Mesendoderm (in vitro differentiated cells): ENCODE data around the gene FAAH.

Source experiments
- DNase-seq: peaks from one replicate; pipeline ENCODE4 v3.0.0; 2013
- H2AK5ac ChIP-seq: 2 replicates; pipeline ENCODE4 v1.6.1; 2013; ENCODE audit warnings: low read length, inconsistent platforms
- H2BK120ac ChIP-seq: 2 replicates; pipeline ENCODE4 v1.6.1; 2013; ENCODE audit warnings: low read depth, mild to moderate bottlenecking, low read length, moderate library complexity, mixed read lengths
- H2BK15ac ChIP-seq: replicated peaks from 2 replicates; pipeline ENCODE4 v1.6.1; 2013; ENCODE audit warnings: low read depth, mild to moderate bottlenecking, moderate library complexity
- H2BK5ac ChIP-seq: 2 replicates; pipeline ENCODE4 v1.6.1; 2013; ENCODE audit warnings: low read length, inconsistent platforms
- H3K18ac ChIP-seq: 2 replicates; pipeline ENCODE4 v1.6.1; 2013; ENCODE audit warnings: mild to moderate bottlenecking, low read length, mixed read lengths
- H3K23ac ChIP-seq: one replicate; pipeline ENCODE4 v1.6.1; 2013; ENCODE audit warnings: low read length
- H3K27ac ChIP-seq: 2 replicates; pipeline ENCODE4 v1.5.1; 2013; ENCODE audit warnings: low read depth, mild to moderate bottlenecking, inconsistent platforms, low read length, moderate library complexity
- H3K27me3 ChIP-seq: 2 replicates; pipeline ENCODE4 v1.6.1; 2013; ENCODE audit warnings: low read length, control low read depth, mild to moderate bottlenecking, inconsistent platforms; ENCODE audit not compliant: insufficient read depth, poor library complexity
- H3K36me3 ChIP-seq: 2 replicates; pipeline ENCODE4 v1.6.1; 2013; ENCODE audit warnings: low read length, inconsistent platforms; ENCODE audit not compliant: control insufficient read depth, insufficient read depth
- H3K4ac ChIP-seq: one replicate; pipeline ENCODE4 v1.6.1; 2013; ENCODE audit warnings: low read depth, mild to moderate bottlenecking, low read length, moderate library complexity
- H3K4me1 ChIP-seq: 2 replicates; pipeline ENCODE4 v1.6.1; 2013; ENCODE audit warnings: low read depth, low read length, inconsistent platforms; ENCODE audit not compliant: control insufficient read depth
- H3K4me2 ChIP-seq: 2 replicates; pipeline ENCODE4 v1.6.1; 2013; ENCODE audit warnings: low read length
- H3K4me3 ChIP-seq: 2 replicates; pipeline ENCODE4 v1.5.1; 2013; ENCODE audit warnings: mild to moderate bottlenecking, low read length
- H3K56ac ChIP-seq: one replicate; pipeline ENCODE4 v1.6.1; 2013; ENCODE audit warnings: low read length
- H3K79me1 ChIP-seq: 2 replicates; pipeline ENCODE4 v1.6.1; 2013; ENCODE audit warnings: low read length, inconsistent platforms
- H3K79me2 ChIP-seq: 2 replicates; pipeline ENCODE4 v1.6.1; 2013; ENCODE audit warnings: mild to moderate bottlenecking, low read length; ENCODE audit not compliant: control insufficient read depth, insufficient read depth
- H3K9ac ChIP-seq: 2 replicates; pipeline ENCODE4 v1.6.1; 2013; ENCODE audit warnings: low read length, inconsistent platforms
- H4K5ac ChIP-seq: one replicate; pipeline ENCODE4 v1.6.1; 2013; ENCODE audit warnings: low read length
- H4K8ac ChIP-seq: one replicate; pipeline ENCODE4 v1.6.1; 2013; ENCODE audit warnings: low read depth, mild to moderate bottlenecking, control low read depth, low read length, moderate library complexity
- WGBS: extraction: QIAGEN DNeasy Blood & Tissue Kit; methylation state at CpG from one replicate; pipeline ENCODE4 v1.1.7; 2013; ENCODE audit warnings: low lambda C conversion rate, missing lambda C conversion rate; ENCODE audit not compliant: insufficient coverage; ENCODE audit errors: extremely low coverage; 5-methylcytosine and 5-hydroxymethylcytosine counted together

The FAAH gene

GRCh38 chr1:46425726-46426125 lies 31.6 kb downstream of the FAAH start:
- Histone ChIP-seq H3K4ac (no peak overlapping the region), H3K27me3 (no peaks in the 10 kb centered on the region), H3K36me3 (no peaks in the 10 kb centered on the region), H4K5ac (no peak overlapping the region), H3K4me2 (no peak overlapping the region), H3K4me3 (no peak overlapping the region), H3K18ac (no peak overlapping the region), H2BK5ac (no peak overlapping the region), H3K56ac (no peak overlapping the region), H3K27ac (no peak overlapping the region), H3K23ac (no peak overlapping the region), H4K8ac (no peak overlapping the region), H2BK120ac (no peak overlapping the region), H3K79me2 (no peaks in the 10 kb centered on the region), H3K79me1 (no peaks in the 10 kb centered on the region), H2AK5ac (no peak overlapping the region), H2BK15ac (no peak overlapping the region), H3K4me1 (no peaks in the 10 kb centered on the region), H3K9ac (no peak overlapping the region)
- DNase-seq = no peak
- no CpG with 5 or more reads among the region's 4 CpGs for WGBS

GRCh38 chr1:46427541-46427940 lies 33.4 kb downstream of the FAAH start:
- H3K56ac ChIP-seq = no peak overlapping the region
- no peaks in the 10 kb centered on the region for H3K79me1 ChIP-seq
- no peak overlapping the region for H4K8ac ChIP-seq
- WGBS = no CpG with 5 or more reads among the region's 2 CpGs
- H3K23ac ChIP-seq = no peak overlapping the region
- H3K18ac ChIP-seq = no peak overlapping the region
- no peaks in the 10 kb centered on the region for H3K27me3 ChIP-seq
- H3K4ac ChIP-seq = no peak overlapping the region
- no peaks in the 10 kb centered on the region for H3K4me1 ChIP-seq
- H2AK5ac ChIP-seq = no peak overlapping the region
- H2BK15ac ChIP-seq = no peak overlapping the region
- H2BK5ac ChIP-seq = no peak overlapping the region
- no peak overlapping the region for H3K27ac ChIP-seq
- H2BK120ac ChIP-seq = no peak overlapping the region
- no peak for DNase-seq
- no peak overlapping the region for H3K4me2 ChIP-seq
- no peak overlapping the region for H3K4me3 ChIP-seq
- H4K5ac ChIP-seq = no peak overlapping the region
- H3K9ac ChIP-seq = no peak overlapping the region
- H3K79me2 ChIP-seq = no peaks in the 10 kb centered on the region
- H3K36me3 ChIP-seq = no peaks in the 10 kb centered on the region

- no peak overlapping the region for H2AK5ac ChIP-seq
- H3K36me3 ChIP-seq = no peaks in the 10 kb centered on the region
- no peak overlapping the region for H3K23ac ChIP-seq
- H2BK120ac ChIP-seq = no peak overlapping the region
- H3K27ac ChIP-seq = no peak overlapping the region
- H4K8ac ChIP-seq = no peak overlapping the region
- no peak overlapping the region for H3K4me2 ChIP-seq
- no peak overlapping the region for H3K56ac ChIP-seq
- H3K79me2 ChIP-seq = no peaks in the 10 kb centered on the region
- no CpG with 5 or more reads among the region's 1 CpG for WGBS
- H2BK5ac ChIP-seq = no peak overlapping the region
- H2BK15ac ChIP-seq = no peak overlapping the region
- H3K27me3 ChIP-seq = no peaks in the 10 kb centered on the region
- no peaks in the 10 kb centered on the region for H3K4me1 ChIP-seq
- DNase-seq = no peak
- no peak overlapping the region for H4K5ac ChIP-seq
- H3K4ac ChIP-seq = no peak overlapping the region
- H3K9ac ChIP-seq = no peak overlapping the region
- H3K79me1 ChIP-seq = no peaks in the 10 kb centered on the region
- H3K4me3 ChIP-seq = no peak overlapping the region
- H3K18ac ChIP-seq = no peak overlapping the region
Measured at GRCh38 chr1:46429436-46429835, 35.3 kb downstream of the FAAH start.

- no peak overlapping the region for H3K4me2 ChIP-seq
- H2BK5ac ChIP-seq = no peak overlapping the region
- no peaks in the 10 kb centered on the region for H3K4me1 ChIP-seq
- H3K23ac ChIP-seq = no peak overlapping the region
- H2BK120ac ChIP-seq = no peak overlapping the region
- H4K5ac ChIP-seq = no peak overlapping the region
- H3K9ac ChIP-seq = no peak overlapping the region
- H3K56ac ChIP-seq = no peak overlapping the region
- H3K4me3 ChIP-seq = no peak overlapping the region
- no peak overlapping the region for H2AK5ac ChIP-seq
- H3K36me3 ChIP-seq = no peaks in the 10 kb centered on the region
- H2BK15ac ChIP-seq = no peak overlapping the region
- WGBS = no CpG with 5 or more reads among the region's 6 CpGs
- no peak overlapping the region for H3K27ac ChIP-seq
- H3K79me2 ChIP-seq = no peaks in the 10 kb centered on the region
- no peak overlapping the region for H3K18ac ChIP-seq
- no peaks in the 10 kb centered on the region for H3K79me1 ChIP-seq
- no peak overlapping the region for H4K8ac ChIP-seq
- no peak for DNase-seq
- no peaks in the 10 kb centered on the region for H3K27me3 ChIP-seq
- H3K4ac ChIP-seq = no peak overlapping the region
Measured at GRCh38 chr1:46431695-46432094, 37.6 kb downstream of the FAAH start.

GRCh38 chr1:46432781-46433327 lies 38.7 kb downstream of the FAAH start:
- H3K27me3 ChIP-seq = no peaks in the 10 kb centered on the region
- no peak overlapping the region for H3K56ac ChIP-seq
- no peak overlapping the region for H2BK15ac ChIP-seq
- H3K4me3 ChIP-seq = no peak overlapping the region
- DNase-seq = no peak
- no peaks in the 10 kb centered on the region for H3K79me2 ChIP-seq
- no peak overlapping the region for H3K4ac ChIP-seq
- no peak overlapping the region for H2BK5ac ChIP-seq
- no peak overlapping the region for H4K8ac ChIP-seq
- H3K4me1 ChIP-seq = no peaks in the 10 kb centered on the region
- no peak overlapping the region for H3K27ac ChIP-seq
- H3K79me1 ChIP-seq = no peaks in the 10 kb centered on the region
- no peak overlapping the region for H3K18ac ChIP-seq
- H2AK5ac ChIP-seq = no peak overlapping the region
- no peak overlapping the region for H2BK120ac ChIP-seq
- no CpG with 5 or more reads among the region's 10 CpGs for WGBS
- H3K36me3 ChIP-seq = no peaks in the 10 kb centered on the region
- H4K5ac ChIP-seq = no peak overlapping the region
- no peak overlapping the region for H3K4me2 ChIP-seq
- no peak overlapping the region for H3K23ac ChIP-seq
- no peak overlapping the region for H3K9ac ChIP-seq

- H3K18ac ChIP-seq = no peak overlapping the region
- no peak overlapping the region for H3K4me2 ChIP-seq
- H2BK120ac ChIP-seq = no peak overlapping the region
- H2BK15ac ChIP-seq = no peak overlapping the region
- no peak overlapping the region for H3K27ac ChIP-seq
- no peak overlapping the region for H3K9ac ChIP-seq
- no peak overlapping the region for H3K4me3 ChIP-seq
- no peaks in the 10 kb centered on the region for H3K79me1 ChIP-seq
- no peaks in the 10 kb centered on the region for H3K4me1 ChIP-seq
- no peak for DNase-seq
- no peak overlapping the region for H3K56ac ChIP-seq
- H2BK5ac ChIP-seq = no peak overlapping the region
- H3K36me3 ChIP-seq = no peaks in the 10 kb centered on the region
- no CpG with 5 or more reads among the region's 3 CpGs for WGBS
- H4K5ac ChIP-seq = no peak overlapping the region
- H3K79me2 ChIP-seq = no peaks in the 10 kb centered on the region
- no peak overlapping the region for H3K23ac ChIP-seq
- H4K8ac ChIP-seq = no peak overlapping the region
- no peak overlapping the region for H2AK5ac ChIP-seq
- H3K4ac ChIP-seq = no peak overlapping the region
- H3K27me3 ChIP-seq = no peaks in the 10 kb centered on the region
Measured at GRCh38 chr1:46434358-46434757, 40.2 kb downstream of the FAAH start.
